ENCODE measurements around the gene LGR5.

DNA sequence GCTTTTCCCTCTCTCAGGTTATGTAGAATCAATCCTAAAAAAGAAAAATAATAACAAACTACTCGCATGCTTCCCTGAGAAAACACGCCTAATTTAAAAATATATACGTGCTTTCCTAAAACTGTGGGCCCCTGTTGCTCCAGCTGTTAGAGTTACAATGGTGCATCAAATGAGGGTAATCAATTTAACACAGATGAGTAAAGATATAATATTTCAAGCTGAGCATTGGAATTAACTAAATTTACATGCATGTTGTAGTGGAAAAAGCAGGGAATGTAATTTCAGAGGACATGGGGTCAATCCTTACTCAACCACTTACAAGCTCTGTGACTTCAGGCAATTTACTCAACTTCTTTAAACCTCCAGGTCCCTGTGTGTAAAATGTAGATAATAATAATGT lies 22.4 kb upstream of the LGR5 start:
- TF ChIP-seq, protein P1, sequence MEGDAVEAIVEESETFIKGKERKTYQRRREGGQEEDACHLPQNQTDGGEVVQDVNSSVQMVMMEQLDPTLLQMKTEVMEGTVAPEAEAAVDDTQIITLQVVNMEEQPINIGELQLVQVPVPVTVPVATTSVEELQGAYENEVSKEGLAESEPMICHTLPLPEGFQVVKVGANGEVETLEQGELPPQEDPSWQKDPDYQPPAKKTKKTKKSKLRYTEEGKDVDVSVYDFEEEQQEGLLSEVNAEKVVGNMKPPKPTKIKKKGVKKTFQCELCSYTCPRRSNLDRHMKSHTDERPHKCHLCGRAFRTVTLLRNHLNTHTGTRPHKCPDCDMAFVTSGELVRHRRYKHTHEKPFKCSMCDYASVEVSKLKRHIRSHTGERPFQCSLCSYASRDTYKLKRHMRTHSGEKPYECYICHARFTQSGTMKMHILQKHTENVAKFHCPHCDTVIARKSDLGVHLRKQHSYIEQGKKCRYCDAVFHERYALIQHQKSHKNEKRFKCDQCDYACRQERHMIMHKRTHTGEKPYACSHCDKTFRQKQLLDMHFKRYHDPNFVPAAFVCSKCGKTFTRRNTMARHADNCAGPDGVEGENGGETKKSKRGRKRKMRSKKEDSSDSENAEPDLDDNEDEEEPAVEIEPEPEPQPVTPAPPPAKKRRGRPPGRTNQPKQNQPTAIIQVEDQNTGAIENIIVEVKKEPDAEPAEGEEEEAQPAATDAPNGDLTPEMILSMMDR (IDR thresholded peaks at IDR 0.05; ENCODE audit: insufficient read depth, low read length, poor library complexity, severe bottlenecking): no peak
- TF ChIP-seq EZH2phosphoT487 (conservative IDR thresholded peaks at IDR 0.05; ENCODE audit: low read length): no peak

Data from SU-DHL-6 (cell line).